ENCODE data around the gene GRIN2A.

DNA sequence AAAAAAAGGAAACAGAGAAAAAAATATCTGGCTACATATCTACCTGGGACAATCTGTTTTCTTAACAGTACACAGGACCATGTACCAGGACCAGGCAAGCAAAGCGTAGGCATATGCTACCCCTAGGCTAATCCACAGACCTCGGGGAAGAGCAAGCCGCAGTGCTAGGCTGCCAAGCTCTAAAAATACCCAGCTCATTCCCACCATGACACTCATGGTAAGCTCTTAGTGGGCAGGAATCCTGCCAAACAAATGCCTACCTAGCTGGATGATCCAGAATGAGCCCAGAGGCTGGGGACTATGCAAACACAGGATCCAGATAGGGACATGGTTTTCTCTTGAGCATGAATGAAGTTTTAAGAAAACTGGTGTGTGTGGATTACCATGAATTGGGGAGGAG, 95.6 kb downstream of the GRIN2A start:
- TF ChIP-seq, protein P1, sequence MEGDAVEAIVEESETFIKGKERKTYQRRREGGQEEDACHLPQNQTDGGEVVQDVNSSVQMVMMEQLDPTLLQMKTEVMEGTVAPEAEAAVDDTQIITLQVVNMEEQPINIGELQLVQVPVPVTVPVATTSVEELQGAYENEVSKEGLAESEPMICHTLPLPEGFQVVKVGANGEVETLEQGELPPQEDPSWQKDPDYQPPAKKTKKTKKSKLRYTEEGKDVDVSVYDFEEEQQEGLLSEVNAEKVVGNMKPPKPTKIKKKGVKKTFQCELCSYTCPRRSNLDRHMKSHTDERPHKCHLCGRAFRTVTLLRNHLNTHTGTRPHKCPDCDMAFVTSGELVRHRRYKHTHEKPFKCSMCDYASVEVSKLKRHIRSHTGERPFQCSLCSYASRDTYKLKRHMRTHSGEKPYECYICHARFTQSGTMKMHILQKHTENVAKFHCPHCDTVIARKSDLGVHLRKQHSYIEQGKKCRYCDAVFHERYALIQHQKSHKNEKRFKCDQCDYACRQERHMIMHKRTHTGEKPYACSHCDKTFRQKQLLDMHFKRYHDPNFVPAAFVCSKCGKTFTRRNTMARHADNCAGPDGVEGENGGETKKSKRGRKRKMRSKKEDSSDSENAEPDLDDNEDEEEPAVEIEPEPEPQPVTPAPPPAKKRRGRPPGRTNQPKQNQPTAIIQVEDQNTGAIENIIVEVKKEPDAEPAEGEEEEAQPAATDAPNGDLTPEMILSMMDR (IDR thresholded peaks at IDR 0.05; ENCODE audit: poor library complexity), result no peak
- TF ChIP-seq EZH2phosphoT487 (IDR thresholded peaks at IDR 0.05; ENCODE audit: low read depth, severe bottlenecking, unreplicated experiment), result no peak
- no peak for TF ChIP-seq EZH2 (IDR thresholded peaks at IDR 0.05; ENCODE audit: borderline replicate concordance)

Data from hepatocyte (in vitro differentiated cells).